GM21423 (cell line): ENCODE data around the gene YBEY.

Source experiments
- ATAC-seq: cut with Tn5 transposase; IDR thresholded peaks from one replicate; pipeline ENCODE4 v1.9.1; 2021; ENCODE audit warnings: mild to moderate bottlenecking, moderate library complexity; ENCODE audit not compliant: unreplicated experiment

YBEY gene

GRCh38 chr21:46264046-46264689 is 22.0 kb upstream of the YBEY start:
- no peak for ATAC-seq

GRCh38 chr21:46264690-46265144 is 21.4 kb upstream of the YBEY start:
- no peak for ATAC-seq

GRCh38 chr21:46265736-46266525 is 20.2 kb upstream of the YBEY start:
- ATAC-seq = no peak

GRCh38 chr21:46266946-46267345 is 19.2 kb upstream of the YBEY start:
- no peak for ATAC-seq

- no peak for ATAC-seq
Observed at GRCh38 chr21:46268371-46268770, 17.8 kb upstream of the YBEY start.

- no peak for ATAC-seq
Observed at GRCh38 chr21:46269466-46269865, 16.7 kb upstream of the YBEY start.

GRCh38 chr21:46273341-46273740 is 12.8 kb upstream of the YBEY start:
- ATAC-seq = no peak

- no peak for ATAC-seq
Observed at GRCh38 chr21:46274797-46275390, 11.2 kb upstream of the YBEY start.

- ATAC-seq = no peak
Observed at GRCh38 chr21:46284077-46284644, 2.0 kb upstream of the YBEY start.

- no peak for ATAC-seq
Observed at GRCh38 chr21:46284733-46285132, 1.4 kb upstream of the YBEY start.

- no peak for ATAC-seq
Observed at GRCh38 chr21:46285206-46285661, 908 bp upstream of the YBEY start, which contains the start of gene MCM3AP. Gene MCM3AP (minus strand): TSS chr21:46285611. CDS start chr21:46285286, 325 bp downstream.

- no peak for ATAC-seq
Observed at GRCh38 chr21:46286648-46287002, 483 bp downstream of the YBEY start.

GRCh38 chr21:46287541-46287940 is 1.4 kb downstream of the YBEY start:
- ATAC-seq = no peak

GRCh38 chr21:46289655-46290179 is 3.6 kb downstream of the YBEY start:
- no peak for ATAC-seq

GRCh38 chr21:46291561-46291960 is 5.4 kb downstream of the YBEY start:
- ATAC-seq = no peak

- no peak for ATAC-seq
Observed at GRCh38 chr21:46294647-46295176, 8.6 kb downstream of the YBEY start.

GRCh38 chr21:46295177-46295770 is 9.1 kb downstream of the YBEY start:
- ATAC-seq = no peak

- ATAC-seq = no peak
Observed at GRCh38 chr21:46295996-46296752, 10.0 kb downstream of the YBEY start.

GRCh38 chr21:46297338-46298271 is 11.5 kb downstream of the YBEY start:
- no peak for ATAC-seq
